Endothelial cell of umbilical vein (primary cell): Measurements from ENCODE around the gene PXYLP1.

Experiments
- CTCF ChIP-seq, 2 donors: IDR thresholded peaks; 1 replicate in 1 of 2; 2 replicates in 1 of 2; pipeline ENCODE4 v1.5.1; 2011; ENCODE audit warnings: low read length in 2 of 2, mild to moderate bottlenecking in 2 of 2, moderate library complexity in 2 of 2, control low read depth in 1 of 2, inconsistent platforms in 1 of 2, low read depth in 1 of 2; ENCODE audit not compliant: insufficient read depth in 1 of 2; ENCODE audit errors: extremely low read depth in 1 of 2
- EZH2 ChIP-seq: IDR thresholded peaks from 2 replicates; pipeline ENCODE4 v1.6.1; 2012; ENCODE audit warnings: borderline replicate concordance, low read depth, mild to moderate bottlenecking, moderate library complexity, low read length, inconsistent platforms; ENCODE audit not compliant: severe bottlenecking
- FOS ChIP-seq: IDR thresholded peaks from 2 replicates; pipeline ENCODE4 v1.6.1; 2011; ENCODE audit warnings: mild to moderate bottlenecking, low read length, moderate library complexity, borderline replicate concordance; ENCODE audit not compliant: insufficient read depth
- GATA2 ChIP-seq: IDR thresholded peaks from 2 replicates; pipeline ENCODE4 v1.7.0; 2011; ENCODE audit warnings: low read depth, mild to moderate bottlenecking, moderate library complexity, mixed read lengths, low read length; ENCODE audit not compliant: insufficient read length, insufficient read depth
- JUN ChIP-seq: IDR thresholded peaks from 2 replicates; pipeline ENCODE4 v1.6.1; 2011; ENCODE audit warnings: borderline replicate concordance, low read depth; ENCODE audit not compliant: insufficient read length, insufficient read depth
- POLR2A ChIP-seq: IDR thresholded peaks from 2 replicates; pipeline ENCODE4 v1.6.1; 2012; ENCODE audit warnings: low read depth, mild to moderate bottlenecking, control low read depth, low read length
- POLR2AphosphoS5 ChIP-seq: IDR thresholded peaks from 2 replicates; pipeline ENCODE4 v1.6.1; 2012; ENCODE audit warnings: low read depth, mild to moderate bottlenecking, control low read depth, low read length, moderate library complexity; ENCODE audit not compliant: insufficient read depth
- TF ChIP-seq, protein P1 (sequence below): IDR thresholded peaks from 2 replicates; pipeline ENCODE4 v1.6.1; 2011; ENCODE audit not compliant: insufficient read depth, insufficient read length

DNA sequence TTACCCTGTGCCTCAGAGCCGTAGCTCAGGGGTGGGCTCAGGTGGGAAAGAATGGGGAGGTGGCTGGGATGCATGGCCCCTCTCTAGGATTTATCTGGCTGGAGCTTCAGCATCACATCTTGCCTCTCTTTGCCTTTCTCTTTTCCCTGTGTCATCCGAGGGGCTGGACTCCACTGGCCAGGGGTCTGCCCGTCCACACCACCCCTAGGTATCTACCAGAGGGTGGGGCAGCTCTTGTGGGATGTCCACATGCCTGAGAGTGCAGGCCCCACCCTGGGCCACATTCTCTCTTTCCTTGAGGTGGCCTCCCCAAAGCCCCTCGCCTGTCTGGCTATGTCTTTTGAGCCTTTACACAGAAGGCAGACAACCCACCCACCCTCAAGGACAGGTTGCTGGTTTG, 37.2 kb downstream of the PXYLP1 start:
- TF ChIP-seq EZH2 (no peak), CTCF (IDR thresholded peaks at IDR 0.05; ENCODE audit: extremely low read depth in 1 of 2, insufficient read depth in 1 of 2, low read depth in 1 of 2, low read length in 2 of 2) (no peak), POLR2AphosphoS5 (no peak), POLR2A (no peak), FOS (no peak), JUN (no peak), GATA2 (no peak)
- TF ChIP-seq, protein P1, sequence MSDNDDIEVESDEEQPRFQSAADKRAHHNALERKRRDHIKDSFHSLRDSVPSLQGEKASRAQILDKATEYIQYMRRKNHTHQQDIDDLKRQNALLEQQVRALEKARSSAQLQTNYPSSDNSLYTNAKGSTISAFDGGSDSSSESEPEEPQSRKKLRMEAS = no peak
